SU-DHL-6 (cell line): Measurements from ENCODE around the gene IZUMO4.

Experiments
- EZH2phosphoT487 ChIP-seq: fragments of 200-600 bp; sonication (generic), shearing (Covaris generic); conservative IDR thresholded peaks from 2 replicates; pipeline ENCODE4 v1.6.1; 2018; ENCODE audit warnings: mild to moderate bottlenecking, antibody characterized with exemption, low read length, moderate library complexity, mixed read lengths
- TF ChIP-seq, protein P1 (sequence below): fragments of 200-600 bp; sonication (generic); IDR thresholded peaks from one replicate; pipeline ENCODE4 v1.5.1; 2017; ENCODE audit warnings: antibody characterized with exemption, mild to moderate bottlenecking, low read length, moderate library complexity; ENCODE audit not compliant: insufficient read depth, poor library complexity, severe bottlenecking

DNA sequence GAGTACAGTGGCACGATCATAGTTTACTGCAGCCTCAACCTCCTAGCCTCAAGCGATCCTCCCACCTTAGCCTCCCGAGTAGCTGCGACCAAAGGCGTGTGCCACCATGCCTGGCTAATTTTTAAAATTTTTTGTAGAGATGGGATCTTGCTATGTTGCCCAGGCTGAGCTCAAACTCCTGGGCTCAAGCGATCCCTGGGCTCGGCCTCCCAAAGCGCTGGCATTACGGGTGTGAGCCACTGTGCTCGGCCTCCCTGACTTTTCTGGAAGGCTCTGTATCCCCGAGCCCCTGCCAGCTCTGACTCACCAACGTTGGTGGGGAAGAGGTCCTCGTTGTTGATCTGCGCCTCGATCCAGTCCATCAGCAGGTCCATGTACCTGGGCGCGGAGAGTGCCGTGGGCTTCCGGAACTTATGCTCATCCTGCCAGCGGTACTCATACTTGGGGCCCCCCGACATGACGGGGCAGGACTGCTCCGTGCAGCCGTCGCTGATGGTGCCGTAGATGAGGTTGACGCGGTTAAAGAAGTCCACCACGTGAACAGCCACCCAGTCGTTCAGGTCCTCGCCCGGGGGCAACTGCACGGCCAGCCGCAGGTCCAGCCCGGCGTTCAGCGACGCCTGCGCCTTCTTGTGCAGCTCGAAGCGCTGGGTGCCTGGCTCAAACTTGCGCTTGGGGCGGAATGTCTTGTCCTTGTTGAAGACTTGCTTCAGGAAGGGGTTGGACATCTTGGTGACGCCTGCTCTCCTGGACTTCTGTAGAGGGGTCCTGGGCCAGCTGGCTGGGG lies 18.7 kb upstream of the IZUMO4 start:
- TF ChIP-seq, protein P1, sequence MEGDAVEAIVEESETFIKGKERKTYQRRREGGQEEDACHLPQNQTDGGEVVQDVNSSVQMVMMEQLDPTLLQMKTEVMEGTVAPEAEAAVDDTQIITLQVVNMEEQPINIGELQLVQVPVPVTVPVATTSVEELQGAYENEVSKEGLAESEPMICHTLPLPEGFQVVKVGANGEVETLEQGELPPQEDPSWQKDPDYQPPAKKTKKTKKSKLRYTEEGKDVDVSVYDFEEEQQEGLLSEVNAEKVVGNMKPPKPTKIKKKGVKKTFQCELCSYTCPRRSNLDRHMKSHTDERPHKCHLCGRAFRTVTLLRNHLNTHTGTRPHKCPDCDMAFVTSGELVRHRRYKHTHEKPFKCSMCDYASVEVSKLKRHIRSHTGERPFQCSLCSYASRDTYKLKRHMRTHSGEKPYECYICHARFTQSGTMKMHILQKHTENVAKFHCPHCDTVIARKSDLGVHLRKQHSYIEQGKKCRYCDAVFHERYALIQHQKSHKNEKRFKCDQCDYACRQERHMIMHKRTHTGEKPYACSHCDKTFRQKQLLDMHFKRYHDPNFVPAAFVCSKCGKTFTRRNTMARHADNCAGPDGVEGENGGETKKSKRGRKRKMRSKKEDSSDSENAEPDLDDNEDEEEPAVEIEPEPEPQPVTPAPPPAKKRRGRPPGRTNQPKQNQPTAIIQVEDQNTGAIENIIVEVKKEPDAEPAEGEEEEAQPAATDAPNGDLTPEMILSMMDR: no peak
- no peak for TF ChIP-seq EZH2phosphoT487
